ENCODE measurements around the gene SUPT4H1. TPM values are rescaled to one million over a fixed set of nuclear protein-coding genes. Genes with fewer than 3 reads are reported as not detected.

Gene SUPT4H1
- total and polyA plus RNA-seq, 9 of the 15 experiments (the other 6 are each of a cell fraction or from before 2014, with no cell fraction given): 62.1 to 320 (median 117) TPM

GRCh38 chr17:58338454-58338840, 13.6 kb downstream of the SUPT4H1 start:
- H3K4me1 ChIP-seq (replicated peaks in 1 of 2; ENCODE audit: control insufficient read depth in 2 of 2, insufficient read depth in 2 of 2, low read length in 2 of 2): peaks cover 61 to 65% of the 10 kb centered on the region in 2 experiments
- in situ Hi-C loops (cut with MboI) (loop anchor here (5.0 kb wide), 1 partner anchor 79 kb away; the partner anchor contains the start of gene RNF43), intact Hi-C loops (cut with micrococcal nuclease) (loop anchor here (1.0 to 10.0 kb wide), 2 partner anchors 9 to 296 kb away; no protein-coding TSS in a partner anchor)
- 19% methylated on average over 3 of the region's 3 CpGs for WGBS (ENCODE audit: insufficient coverage, low coverage, missing lambda C conversion rate)
- ChIA-PET POLR2A (interaction anchor here (0.7 to 10.4 kb wide), 11 partner anchors 8 to 206 kb away, joined by 3 to 257 read pairs (median 5); partner anchors contain the start of genes RNF43 and SUPT4H1), CTCF (ENCODE audit: low intra/inter-chr PET ratio) (interaction anchor here (0.6 kb wide), 1 partner anchor 98 kb away, joined by 3 read pairs; no protein-coding TSS in a partner anchor)
- peak overlapping the region; percentile 75 for H2AFZ ChIP-seq (ENCODE audit: low read depth, low read length)
- H3K4me2 ChIP-seq (ENCODE audit: insufficient read depth, low read length): peak overlapping the region; percentile 90
- no peaks in the 10 kb centered on the region for H3K9me1 ChIP-seq (ENCODE audit: control insufficient read depth, insufficient read depth, low read length)
- H3K79me2 ChIP-seq (ENCODE audit: control insufficient read depth, insufficient read depth, low read length): peaks cover 85% of the 10 kb centered on the region
- H4K20me1 ChIP-seq (replicated peaks; ENCODE audit: control insufficient read depth, insufficient read depth, low read length): no peaks in the 10 kb centered on the region; the same call in 1 of the 2 replicates
- H3K27ac ChIP-seq (ENCODE audit: extremely low read depth, low read depth, low read length): peak overlapping the region; percentile 99
- peak overlapping the region; percentile 91 for H3K4me3 ChIP-seq
- ATAC-seq: peak; percentile 1
- no TSS peak for BruUV-seq (replicated peaks)
- peaks cover 14% of the 10 kb centered on the region; the same call in 2 of the 3 replicates for H3K36me3 ChIP-seq (ENCODE audit: control insufficient read depth, insufficient read depth, low read length)
- no peaks in the 10 kb centered on the region for H3K27me3 ChIP-seq (ENCODE audit: control insufficient read depth in 2 of 2, insufficient read depth in 2 of 2, low read length in 2 of 2)
- no peaks in the 10 kb centered on the region for H3K9me3 ChIP-seq (replicated peaks; ENCODE audit: control insufficient read depth, insufficient read depth, low read depth, low read length)
- no peak for FAIRE-seq
- DNase-seq (ENCODE audit: extremely low read depth in 1 of 4, low spot score in 3 of 4): no peak
- peak overlapping the region; percentile 96 to 100 for H3K9ac ChIP-seq (ENCODE audit: insufficient read depth in 1 of 2, low read depth in 2 of 2, low read length in 2 of 2)
- TF ChIP-seq ATF1 (CRISPR knock-in tag; IDR thresholded peaks at IDR 0.05) (no peak), ATF1 (tag; IDR thresholded peaks at IDR 0.05) (peak; percentile 80), ZNF589 (CRISPR knock-in tag; IDR thresholded peaks at IDR 0.05; ENCODE audit: low read depth) (peak; percentile 87), SREBF1 (IDR thresholded peaks at IDR 0.05; ENCODE audit: borderline replicate concordance, low read depth, low read length) (no peak), PPARD (CRISPR knock-in tag; IDR thresholded peaks at IDR 0.05) (no peak), ZEB2 (IDR thresholded peaks at IDR 0.05) (no peak), HIVEP1 (CRISPR knock-in tag; IDR thresholded peaks at IDR 0.05) (0 out of 2 replicates have a peak, but pooled peaks have one; percentile 37), ZNF224 (CRISPR knock-in tag; IDR thresholded peaks at IDR 0.05) (no peak), MIER1 (IDR thresholded peaks at IDR 0.05; ENCODE audit: low read depth) (no peak; the same call in 1 of the 2 replicates)
- TF ChIP-seq, protein P1, sequence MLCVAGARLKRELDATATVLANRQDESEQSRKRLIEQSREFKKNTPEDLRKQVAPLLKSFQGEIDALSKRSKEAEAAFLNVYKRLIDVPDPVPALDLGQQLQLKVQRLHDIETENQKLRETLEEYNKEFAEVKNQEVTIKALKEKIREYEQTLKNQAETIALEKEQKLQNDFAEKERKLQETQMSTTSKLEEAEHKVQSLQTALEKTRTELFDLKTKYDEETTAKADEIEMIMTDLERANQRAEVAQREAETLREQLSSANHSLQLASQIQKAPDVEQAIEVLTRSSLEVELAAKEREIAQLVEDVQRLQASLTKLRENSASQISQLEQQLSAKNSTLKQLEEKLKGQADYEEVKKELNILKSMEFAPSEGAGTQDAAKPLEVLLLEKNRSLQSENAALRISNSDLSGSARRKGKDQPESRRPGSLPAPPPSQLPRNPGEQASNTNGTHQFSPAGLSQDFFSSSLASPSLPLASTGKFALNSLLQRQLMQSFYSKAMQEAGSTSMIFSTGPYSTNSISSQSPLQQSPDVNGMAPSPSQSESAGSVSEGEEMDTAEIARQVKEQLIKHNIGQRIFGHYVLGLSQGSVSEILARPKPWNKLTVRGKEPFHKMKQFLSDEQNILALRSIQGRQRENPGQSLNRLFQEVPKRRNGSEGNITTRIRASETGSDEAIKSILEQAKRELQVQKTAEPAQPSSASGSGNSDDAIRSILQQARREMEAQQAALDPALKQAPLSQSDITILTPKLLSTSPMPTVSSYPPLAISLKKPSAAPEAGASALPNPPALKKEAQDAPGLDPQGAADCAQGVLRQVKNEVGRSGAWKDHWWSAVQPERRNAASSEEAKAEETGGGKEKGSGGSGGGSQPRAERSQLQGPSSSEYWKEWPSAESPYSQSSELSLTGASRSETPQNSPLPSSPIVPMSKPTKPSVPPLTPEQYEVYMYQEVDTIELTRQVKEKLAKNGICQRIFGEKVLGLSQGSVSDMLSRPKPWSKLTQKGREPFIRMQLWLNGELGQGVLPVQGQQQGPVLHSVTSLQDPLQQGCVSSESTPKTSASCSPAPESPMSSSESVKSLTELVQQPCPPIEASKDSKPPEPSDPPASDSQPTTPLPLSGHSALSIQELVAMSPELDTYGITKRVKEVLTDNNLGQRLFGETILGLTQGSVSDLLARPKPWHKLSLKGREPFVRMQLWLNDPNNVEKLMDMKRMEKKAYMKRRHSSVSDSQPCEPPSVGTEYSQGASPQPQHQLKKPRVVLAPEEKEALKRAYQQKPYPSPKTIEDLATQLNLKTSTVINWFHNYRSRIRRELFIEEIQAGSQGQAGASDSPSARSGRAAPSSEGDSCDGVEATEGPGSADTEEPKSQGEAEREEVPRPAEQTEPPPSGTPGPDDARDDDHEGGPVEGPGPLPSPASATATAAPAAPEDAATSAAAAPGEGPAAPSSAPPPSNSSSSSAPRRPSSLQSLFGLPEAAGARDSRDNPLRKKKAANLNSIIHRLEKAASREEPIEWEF (CRISPR knock-in tag; IDR thresholded peaks at IDR 0.05): no peak
- TF ChIP-seq, protein P2, sequence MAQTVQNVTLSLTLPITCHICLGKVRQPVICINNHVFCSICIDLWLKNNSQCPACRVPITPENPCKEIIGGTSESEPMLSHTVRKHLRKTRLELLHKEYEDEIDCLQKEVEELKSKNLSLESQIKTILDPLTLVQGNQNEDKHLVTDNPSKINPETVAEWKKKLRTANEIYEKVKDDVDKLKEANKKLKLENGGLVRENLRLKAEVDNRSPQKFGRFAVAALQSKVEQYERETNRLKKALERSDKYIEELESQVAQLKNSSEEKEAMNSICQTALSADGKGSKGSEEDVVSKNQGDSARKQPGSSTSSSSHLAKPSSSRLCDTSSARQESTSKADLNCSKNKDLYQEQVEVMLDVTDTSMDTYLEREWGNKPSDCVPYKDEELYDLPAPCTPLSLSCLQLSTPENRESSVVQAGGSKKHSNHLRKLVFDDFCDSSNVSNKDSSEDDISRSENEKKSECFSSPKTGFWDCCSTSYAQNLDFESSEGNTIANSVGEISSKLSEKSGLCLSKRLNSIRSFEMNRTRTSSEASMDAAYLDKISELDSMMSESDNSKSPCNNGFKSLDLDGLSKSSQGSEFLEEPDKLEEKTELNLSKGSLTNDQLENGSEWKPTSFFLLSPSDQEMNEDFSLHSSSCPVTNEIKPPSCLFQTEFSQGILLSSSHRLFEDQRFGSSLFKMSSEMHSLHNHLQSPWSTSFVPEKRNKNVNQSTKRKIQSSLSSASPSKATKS (CRISPR knock-in tag; IDR thresholded peaks at IDR 0.05): no peak
- TF ChIP-seq, protein P3, sequence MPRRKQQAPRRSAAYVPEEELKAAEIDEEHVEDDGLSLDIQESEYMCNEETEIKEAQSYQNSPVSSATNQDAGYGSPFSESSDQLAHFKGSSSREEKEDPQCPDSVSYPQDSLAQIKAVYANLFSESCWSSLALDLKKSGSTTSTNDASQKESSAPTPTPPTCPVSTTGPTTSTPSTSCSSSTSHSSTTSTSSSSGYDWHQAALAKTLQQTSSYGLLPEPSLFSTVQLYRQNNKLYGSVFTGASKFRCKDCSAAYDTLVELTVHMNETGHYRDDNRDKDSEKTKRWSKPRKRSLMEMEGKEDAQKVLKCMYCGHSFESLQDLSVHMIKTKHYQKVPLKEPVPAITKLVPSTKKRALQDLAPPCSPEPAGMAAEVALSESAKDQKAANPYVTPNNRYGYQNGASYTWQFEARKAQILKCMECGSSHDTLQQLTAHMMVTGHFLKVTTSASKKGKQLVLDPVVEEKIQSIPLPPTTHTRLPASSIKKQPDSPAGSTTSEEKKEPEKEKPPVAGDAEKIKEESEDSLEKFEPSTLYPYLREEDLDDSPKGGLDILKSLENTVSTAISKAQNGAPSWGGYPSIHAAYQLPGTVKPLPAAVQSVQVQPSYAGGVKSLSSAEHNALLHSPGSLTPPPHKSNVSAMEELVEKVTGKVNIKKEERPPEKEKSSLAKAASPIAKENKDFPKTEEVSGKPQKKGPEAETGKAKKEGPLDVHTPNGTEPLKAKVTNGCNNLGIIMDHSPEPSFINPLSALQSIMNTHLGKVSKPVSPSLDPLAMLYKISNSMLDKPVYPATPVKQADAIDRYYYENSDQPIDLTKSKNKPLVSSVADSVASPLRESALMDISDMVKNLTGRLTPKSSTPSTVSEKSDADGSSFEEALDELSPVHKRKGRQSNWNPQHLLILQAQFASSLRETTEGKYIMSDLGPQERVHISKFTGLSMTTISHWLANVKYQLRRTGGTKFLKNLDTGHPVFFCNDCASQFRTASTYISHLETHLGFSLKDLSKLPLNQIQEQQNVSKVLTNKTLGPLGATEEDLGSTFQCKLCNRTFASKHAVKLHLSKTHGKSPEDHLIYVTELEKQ (CRISPR knock-in tag; IDR thresholded peaks at IDR 0.05): peak; percentile 23; the same call in 1 of the 2 replicates
